GM10847 (cell line): ENCODE data around the gene NAT8L.

ENCODE experiments used
- POLR2A ChIP-seq: IDR thresholded peaks from 2 replicates; pipeline ENCODE4 v1.6.1; 2011; ENCODE audit not compliant: insufficient read length; ENCODE audit errors: extremely low read depth

The NAT8L gene

DNA sequence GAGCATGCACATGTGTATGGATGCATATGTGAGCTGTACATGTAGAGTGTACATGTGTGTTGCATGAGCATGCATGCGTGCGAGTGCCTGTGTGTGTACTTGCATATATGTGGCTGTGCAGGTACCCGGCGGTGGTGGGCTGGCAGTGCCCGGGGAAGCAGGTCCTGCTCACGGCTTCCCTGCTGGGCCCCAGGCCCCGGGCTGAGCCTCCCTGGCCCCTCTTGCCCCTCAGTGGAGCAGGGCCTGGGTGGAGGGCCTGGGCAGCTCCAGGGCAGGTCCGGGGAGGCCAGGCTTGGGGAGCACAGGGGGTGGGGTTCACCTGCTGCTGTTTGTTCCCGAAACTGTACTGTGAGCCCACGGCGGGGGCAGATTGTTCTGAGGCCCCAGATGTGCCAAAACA, 9.4 kb downstream of the NAT8L start:
- TF ChIP-seq POLR2A, result no peak

DNA sequence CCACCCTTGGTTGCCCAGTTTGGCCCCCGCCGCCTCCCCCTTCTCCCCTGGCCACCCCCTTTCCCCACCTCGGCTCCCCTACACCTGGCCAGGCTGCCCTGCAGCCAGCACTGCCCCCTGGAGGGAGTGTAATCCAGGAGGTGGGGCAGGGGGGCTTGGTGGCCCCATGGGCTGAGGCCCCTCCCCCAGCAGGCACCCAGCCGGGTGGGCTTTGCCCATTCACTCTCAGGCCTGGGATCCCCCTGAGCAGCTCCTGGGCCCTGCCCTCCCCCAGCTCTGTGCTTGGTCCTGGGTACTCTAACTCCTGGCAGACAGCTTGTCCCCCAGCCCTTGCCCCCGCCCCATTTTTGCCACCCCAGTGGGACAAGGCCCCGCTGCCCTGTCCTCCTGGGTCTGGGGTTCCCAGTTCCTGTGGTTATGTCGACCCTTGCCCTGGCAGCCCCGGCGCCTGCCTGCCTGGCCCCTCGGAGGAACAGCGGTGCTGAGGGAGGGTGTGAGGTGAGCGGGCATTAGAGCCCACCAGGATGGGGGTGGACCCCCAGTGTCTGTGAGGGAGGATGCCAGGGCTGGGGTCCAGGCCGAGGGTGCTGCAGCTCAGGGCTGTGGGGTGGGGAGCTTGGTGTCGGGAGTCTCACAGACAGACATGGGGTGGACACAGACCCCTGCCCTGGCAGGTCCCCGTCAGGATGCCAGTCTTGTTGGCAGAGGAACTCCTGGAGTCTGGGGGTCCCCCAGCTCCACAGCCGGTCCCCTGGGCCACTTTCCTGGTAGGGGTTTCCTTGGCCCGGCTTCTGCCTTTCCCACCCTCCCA, 10.2 kb downstream of the NAT8L start:
- TF ChIP-seq POLR2A, result no peak

GRCh38 chr4:2069986-2070385, 10.9 kb downstream of the NAT8L start:
- no peak for TF ChIP-seq POLR2A

- TF ChIP-seq POLR2A, result no peak
Observed at GRCh38 chr4:2070421-2071251, 11.5 kb downstream of the NAT8L start.

DNA sequence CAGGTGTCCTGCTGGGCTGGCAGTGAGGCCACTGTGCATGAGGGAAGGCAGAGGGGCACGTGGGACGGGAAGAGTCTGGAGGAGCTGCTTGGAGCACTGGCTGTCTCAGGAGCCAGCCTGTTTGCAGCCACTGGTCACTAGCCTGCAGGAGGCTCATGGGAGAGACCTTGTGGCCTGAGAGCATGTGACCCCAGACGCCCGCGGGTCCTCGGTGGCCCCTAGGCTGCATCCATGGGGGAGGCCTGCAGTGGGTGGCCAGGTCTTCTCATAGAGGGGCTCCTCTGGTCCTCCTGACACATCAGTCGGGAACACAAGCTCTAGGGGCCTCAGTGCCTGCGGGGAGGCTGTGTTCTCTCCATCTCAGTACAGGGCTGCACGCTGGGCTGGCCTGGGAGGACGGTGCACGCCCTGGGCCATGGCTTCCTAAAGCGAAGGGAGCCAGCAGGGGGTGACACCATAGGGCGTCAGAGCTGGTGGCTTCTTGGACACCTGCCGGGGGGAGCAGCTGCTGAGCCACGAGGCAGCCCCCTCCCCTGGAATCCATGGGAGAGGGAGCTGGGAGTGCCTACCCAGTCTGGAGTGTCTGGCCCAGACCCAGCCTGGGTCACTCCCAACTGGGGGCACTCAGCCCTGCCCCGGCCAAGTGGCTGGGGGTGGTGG, 12.3 kb downstream of the NAT8L start:
- no peak for TF ChIP-seq POLR2A

GRCh38 chr4:2071912-2072867, 13.1 kb downstream of the NAT8L start:
- no peak for TF ChIP-seq POLR2A

GRCh38 chr4:2072971-2073807, 14.1 kb downstream of the NAT8L start:
- no peak for TF ChIP-seq POLR2A

- TF ChIP-seq POLR2A, result no peak
Observed at GRCh38 chr4:2073808-2074481, 14.8 kb downstream of the NAT8L start.

DNA sequence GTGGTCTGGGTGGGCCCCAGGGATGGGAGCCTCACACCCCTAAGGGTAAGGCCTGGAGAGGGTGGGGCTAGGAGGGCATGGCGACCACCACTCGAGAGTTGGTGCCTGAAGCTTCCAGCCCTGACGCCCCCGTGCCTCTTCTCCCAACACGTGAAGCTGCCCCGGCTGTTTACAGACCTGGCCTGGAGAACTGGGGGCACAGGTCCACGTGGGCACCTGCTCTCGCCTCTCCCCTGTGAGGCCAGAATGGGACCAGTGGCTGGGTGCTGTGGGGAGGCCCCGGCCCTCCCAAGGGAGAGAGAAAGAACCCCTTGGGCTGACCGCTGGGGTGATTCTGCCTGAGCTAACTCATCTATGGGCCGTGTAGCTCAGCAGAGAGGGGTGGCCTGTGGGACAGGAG, 15.5 kb downstream of the NAT8L start:
- no peak for TF ChIP-seq POLR2A

DNA sequence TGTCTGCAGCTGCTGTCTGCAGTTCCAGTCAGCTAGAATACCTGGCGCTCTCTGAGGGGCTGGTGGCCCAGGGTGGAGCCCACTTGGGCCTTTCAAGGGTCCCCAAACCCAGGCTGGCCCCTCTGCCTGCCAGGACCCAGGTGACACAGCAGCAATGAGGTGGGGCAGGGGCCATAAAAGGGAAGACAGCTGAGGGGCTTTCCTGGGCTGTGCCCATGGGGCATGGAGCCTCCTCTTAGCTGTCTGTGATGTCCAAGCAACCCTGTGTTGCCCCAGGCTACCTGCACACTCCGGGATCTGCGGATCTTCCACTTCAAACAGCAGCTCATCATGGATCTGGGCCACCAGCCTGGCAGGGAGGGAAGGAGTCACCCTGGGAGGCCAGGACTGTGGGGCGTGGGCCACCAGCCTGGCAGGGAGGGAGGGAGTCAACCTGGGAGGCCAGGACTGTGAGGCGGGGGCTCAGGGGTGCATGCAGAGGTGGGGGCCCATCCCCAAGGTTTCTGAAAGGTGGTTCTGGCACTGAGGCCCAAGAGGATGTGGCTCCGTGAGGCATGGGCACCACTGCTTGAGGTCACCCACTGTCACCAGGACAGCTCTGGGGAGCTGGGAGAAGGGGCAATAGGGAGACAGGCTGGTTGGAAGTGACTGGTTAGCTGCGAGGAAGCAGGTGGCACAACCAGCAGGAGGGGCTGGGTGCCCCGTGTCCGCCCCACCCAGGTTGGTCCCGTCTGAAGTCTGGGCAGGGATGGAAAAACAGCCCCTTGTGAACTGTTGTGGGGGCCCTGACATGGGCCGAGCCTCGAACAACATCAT, 16.3 kb downstream of the NAT8L start:
- no peak for TF ChIP-seq POLR2A

DNA sequence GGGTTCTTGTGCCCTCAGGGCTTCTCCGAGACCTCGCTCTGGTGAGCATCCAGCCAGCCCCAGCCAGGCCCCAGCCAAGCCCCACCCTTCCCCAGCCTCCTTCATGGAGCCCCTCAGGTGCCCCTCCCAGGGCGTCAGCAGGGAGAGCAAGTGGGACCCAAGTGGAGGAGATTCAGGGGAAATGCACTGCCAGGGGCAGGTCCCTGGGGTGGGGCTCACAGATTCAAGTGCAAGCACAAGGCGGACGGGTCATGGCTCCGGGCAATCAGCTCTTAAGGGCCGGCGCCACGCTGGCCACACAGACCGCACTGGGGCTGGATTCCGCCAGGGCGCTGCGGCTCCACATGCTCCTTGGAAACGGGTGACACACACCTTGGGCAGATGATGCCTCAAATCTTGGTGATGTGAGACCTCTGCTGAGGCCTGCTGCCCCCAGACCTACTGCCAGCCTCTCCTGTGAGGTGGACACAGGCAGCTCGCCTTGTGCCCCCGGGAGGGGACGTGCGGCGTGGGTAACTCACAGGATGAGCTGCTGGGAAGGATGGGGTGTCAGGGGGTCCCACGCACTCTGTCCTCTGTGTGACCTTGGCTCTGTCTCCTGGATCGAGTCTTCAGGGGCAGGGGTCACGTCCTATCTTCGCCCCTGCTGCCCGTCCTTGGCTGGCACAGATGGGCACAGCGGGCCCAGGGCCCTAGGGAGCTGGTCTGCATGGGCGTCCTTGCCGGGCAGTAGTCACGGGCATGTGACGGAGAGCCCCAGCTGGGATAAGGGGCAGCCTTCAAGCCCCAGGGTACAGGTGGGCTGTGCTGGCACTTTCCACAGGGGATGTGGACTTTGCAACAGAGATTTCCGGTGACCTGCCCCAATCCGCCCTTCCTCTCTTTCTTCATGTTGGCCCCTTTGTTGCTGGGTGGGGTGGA, 17.1 kb downstream of the NAT8L start:
- no peak for TF ChIP-seq POLR2A
